ENCODE results near the gene MED13L. TPM values are rescaled to one million over a fixed set of nuclear protein-coding genes. Genes with fewer than 3 reads are reported as not detected.
A peak's percentile ranks its signal among the peaks of the same experiment; 100 is the strongest.

MED13L gene
- total and polyA plus RNA-seq, 3 donors from 2014 or later, result 56.4 to 173 (median 133) TPM

- H3K27me3 ChIP-seq, result no peaks in the 10 kb centered on the region
- intact Hi-C loops (cut with DNase I; ENCODE audit: low total_unique reads), result no loop called here
- DNase-seq, result no peak
- H3K4me3 ChIP-seq, result no peak overlapping the region
- no peaks in the 10 kb centered on the region for H3K9me3 ChIP-seq
- H3K27ac ChIP-seq, result peak overlapping the region; percentile 5 to 50
- no peak for TF ChIP-seq POLR2A (IDR thresholded peaks at IDR 0.05)
- TF ChIP-seq, protein P1, sequence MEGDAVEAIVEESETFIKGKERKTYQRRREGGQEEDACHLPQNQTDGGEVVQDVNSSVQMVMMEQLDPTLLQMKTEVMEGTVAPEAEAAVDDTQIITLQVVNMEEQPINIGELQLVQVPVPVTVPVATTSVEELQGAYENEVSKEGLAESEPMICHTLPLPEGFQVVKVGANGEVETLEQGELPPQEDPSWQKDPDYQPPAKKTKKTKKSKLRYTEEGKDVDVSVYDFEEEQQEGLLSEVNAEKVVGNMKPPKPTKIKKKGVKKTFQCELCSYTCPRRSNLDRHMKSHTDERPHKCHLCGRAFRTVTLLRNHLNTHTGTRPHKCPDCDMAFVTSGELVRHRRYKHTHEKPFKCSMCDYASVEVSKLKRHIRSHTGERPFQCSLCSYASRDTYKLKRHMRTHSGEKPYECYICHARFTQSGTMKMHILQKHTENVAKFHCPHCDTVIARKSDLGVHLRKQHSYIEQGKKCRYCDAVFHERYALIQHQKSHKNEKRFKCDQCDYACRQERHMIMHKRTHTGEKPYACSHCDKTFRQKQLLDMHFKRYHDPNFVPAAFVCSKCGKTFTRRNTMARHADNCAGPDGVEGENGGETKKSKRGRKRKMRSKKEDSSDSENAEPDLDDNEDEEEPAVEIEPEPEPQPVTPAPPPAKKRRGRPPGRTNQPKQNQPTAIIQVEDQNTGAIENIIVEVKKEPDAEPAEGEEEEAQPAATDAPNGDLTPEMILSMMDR (IDR thresholded peaks at IDR 0.05), result no peak
- 36 to 60% methylated on average over 3 of the region's 3 CpGs for WGBS, 2 donors
- no peaks in the 10 kb centered on the region for H3K36me3 ChIP-seq (ENCODE audit: low read depth, missing control alignments)
- H3K4me1 ChIP-seq, result peaks cover 12% of the 10 kb centered on the region
Observed at GRCh38 chr12:116257215-116257614, 20.3 kb downstream of the MED13L start.

DNA sequence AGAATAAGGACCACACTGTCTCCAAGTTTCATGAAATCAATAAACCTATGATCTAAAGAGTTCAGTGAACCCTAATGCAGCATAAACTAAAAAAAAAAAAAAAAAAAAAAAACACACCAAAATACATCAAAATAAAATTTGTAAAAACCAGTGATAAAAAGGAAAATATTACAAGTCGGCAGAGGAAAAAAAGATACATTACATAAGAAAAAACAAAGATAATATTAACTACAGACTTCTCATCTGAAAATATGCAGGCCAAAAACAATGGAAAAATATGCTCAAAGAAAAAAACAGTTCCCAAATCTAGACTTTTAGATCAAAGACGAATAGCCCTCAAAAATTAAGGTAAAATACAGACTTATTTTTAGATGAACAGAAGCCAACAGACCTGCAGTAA is 27.6 kb downstream of the MED13L start:
- Histone ChIP-seq H3K27me3 (no peaks in the 10 kb centered on the region), H3K9me3 (no peaks in the 10 kb centered on the region), H3K4me3 (no peak overlapping the region), H3K4me1 (no peaks in the 10 kb centered on the region), H3K27ac (no peak overlapping the region), H3K36me3 (ENCODE audit: low read depth, missing control alignments) (no peaks in the 10 kb centered on the region)
- no peak for DNase-seq
- 84 to 89% methylated on average over 2 of the region's 2 CpGs for WGBS, 2 donors
- intact Hi-C loops (cut with DNase I; ENCODE audit: low total_unique reads), result no loop called here
- TF ChIP-seq, protein P1 (IDR thresholded peaks at IDR 0.05), result no peak
- no peak for TF ChIP-seq POLR2A (IDR thresholded peaks at IDR 0.05)

DNA sequence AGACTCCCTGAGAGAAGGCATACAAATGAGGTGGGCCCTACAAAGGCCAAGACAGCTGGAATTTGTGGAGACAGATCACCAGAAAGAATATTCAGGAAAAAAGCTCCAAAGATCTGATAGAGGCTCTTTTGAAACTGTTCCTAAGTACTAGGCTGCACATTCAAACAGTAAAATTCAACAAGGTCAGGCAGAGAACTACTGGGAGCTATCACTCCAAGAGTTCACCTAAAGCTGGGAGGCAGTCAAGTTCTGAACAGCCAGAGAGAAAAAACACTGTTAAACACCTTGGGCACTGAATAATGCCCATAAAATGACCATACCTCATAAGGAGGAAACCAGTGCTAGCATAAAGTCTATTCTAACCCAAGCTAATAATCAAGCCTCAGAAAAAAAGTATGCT is 28.6 kb downstream of the MED13L start:
- Histone ChIP-seq H3K4me1 (peaks cover 1% of the 10 kb centered on the region), H3K27me3 (no peaks in the 10 kb centered on the region), H3K4me3 (no peak overlapping the region), H3K36me3 (ENCODE audit: low read depth, missing control alignments) (no peaks in the 10 kb centered on the region), H3K9me3 (no peaks in the 10 kb centered on the region), H3K27ac (no peak overlapping the region)
- DNase-seq, result no peak
- TF ChIP-seq, protein P1 (IDR thresholded peaks at IDR 0.05), result no peak
- no peak for TF ChIP-seq POLR2A (IDR thresholded peaks at IDR 0.05)
- intact Hi-C loops (cut with DNase I; ENCODE audit: low total_unique reads), result no loop called here

- intact Hi-C loops (cut with DNase I; ENCODE audit: low total_unique reads), result no loop called here
- Histone ChIP-seq H3K4me3 (no peak overlapping the region), H3K27me3 (no peaks in the 10 kb centered on the region), H3K27ac (no peak overlapping the region), H3K4me1 (peaks cover 6% of the 10 kb centered on the region), H3K36me3 (ENCODE audit: low read depth, missing control alignments) (no peaks in the 10 kb centered on the region), H3K9me3 (no peaks in the 10 kb centered on the region)
- DNase-seq, result no peak
- TF ChIP-seq, protein P1 (IDR thresholded peaks at IDR 0.05), result no peak
- TF ChIP-seq POLR2A (IDR thresholded peaks at IDR 0.05), result no peak
Observed at GRCh38 chr12:116248433-116248832, 29.1 kb downstream of the MED13L start.

DNA sequence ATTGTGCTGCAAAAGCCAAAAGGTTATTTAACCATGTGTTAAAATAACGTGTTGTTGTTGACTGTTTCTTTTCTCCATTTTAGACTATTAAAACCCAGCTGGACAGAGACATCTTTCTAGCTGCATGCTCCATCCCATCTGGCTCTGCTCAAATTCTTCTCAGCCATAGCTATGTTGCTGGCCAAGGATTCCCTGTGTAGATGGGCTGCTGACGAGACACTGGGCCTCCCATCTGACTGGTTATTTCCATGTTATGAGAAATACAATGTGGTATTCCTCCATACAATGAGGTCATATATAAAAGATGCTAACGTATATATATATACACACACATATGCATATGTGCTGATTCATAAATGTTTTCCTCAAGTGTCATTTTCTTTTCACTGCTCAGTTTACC is 30.1 kb downstream of the MED13L start:
- DNase-seq, result no peak
- WGBS, 2 donors, result 62 to 68% methylated on average over 3 of the region's 3 CpGs
- H3K27ac ChIP-seq, result no peak overlapping the region
- intact Hi-C loops (cut with DNase I; ENCODE audit: low total_unique reads), result no loop called here
- TF ChIP-seq, protein P1 (IDR thresholded peaks at IDR 0.05), result no peak
- no peak for TF ChIP-seq POLR2A (IDR thresholded peaks at IDR 0.05)
- H3K4me3 ChIP-seq, result no peak overlapping the region
- H3K9me3 ChIP-seq, result no peaks in the 10 kb centered on the region
- peaks cover 14% of the 10 kb centered on the region for H3K4me1 ChIP-seq
- no peaks in the 10 kb centered on the region for H3K27me3 ChIP-seq
- no peaks in the 10 kb centered on the region for H3K36me3 ChIP-seq (ENCODE audit: low read depth, missing control alignments)

Data from testis (tissue), 3 donors.